ENCODE results near the gene SERTAD3. TPM values are rescaled to one million over a fixed set of nuclear protein-coding genes. Genes with fewer than 3 reads are reported as not detected.
"Not testable (repeated sequence)": the region's sequence is repeated elsewhere in the genome, so short reads cannot be mapped to it uniquely, and the experiment has no call there.

The SERTAD3 gene
- total RNA-seq, 3 donors from 2014 or later, result 17.3 to 28.1 (median 25.2) TPM

DNA sequence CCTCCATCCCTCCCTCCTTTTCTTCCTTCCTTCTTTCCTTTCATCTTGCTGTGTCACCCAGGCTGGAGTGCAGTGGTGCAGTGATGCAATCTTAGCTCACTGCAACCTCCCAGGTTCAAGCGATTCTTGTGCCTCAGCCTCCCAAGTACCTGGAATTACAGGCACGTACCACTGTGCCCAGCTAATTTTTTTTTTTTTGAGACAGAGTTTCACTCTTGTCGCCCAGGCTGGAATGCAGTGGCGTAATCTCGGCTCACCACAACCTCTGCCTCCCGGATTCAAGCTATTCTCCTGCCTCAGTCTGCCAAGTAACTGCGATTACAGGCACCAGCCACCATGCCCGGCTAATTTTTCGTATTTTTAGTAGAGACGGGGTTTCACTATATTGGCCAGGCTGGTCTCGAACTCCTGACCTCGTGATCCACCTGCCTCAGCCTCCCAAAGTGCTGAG is 19.5 kb upstream of the SERTAD3 start:
- H3K4me1 ChIP-seq, result peaks cover 3 to 19% of the 10 kb centered on the region in 2 donors
- H3K27ac ChIP-seq, result peak overlapping the region; percentile 92 to 97

DNA sequence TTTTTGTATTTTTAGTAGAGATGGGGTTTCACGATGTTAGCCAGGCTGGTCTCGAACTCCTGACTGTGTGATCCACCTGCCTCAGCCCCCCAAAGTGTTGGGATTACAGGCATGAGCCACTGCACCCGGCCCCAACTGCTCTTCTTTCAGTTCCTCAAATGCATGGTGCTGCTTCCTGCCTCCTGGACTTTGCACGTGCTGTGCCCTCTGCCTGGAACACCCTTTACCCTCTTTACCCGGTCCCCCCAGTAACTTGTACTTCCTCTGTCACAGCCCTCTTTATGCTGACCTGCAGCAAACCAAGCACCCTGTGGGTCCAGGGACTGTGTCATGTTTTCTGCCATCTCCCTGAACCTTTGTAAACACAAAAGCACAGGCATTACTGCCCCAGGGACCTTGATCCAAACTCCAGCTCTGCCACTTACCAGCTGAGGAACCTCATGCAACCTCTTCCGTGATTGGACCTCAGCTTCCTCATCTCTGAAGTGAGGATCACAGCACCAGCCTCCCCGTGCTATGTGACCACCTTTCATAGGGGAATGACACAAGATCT is 17.6 kb upstream of the SERTAD3 start:
- H3K27ac ChIP-seq, result peak overlapping the region in 1 of 2 donors; percentile 13
- intact Hi-C loops (cut with DNase I; ENCODE audit: low total_unique reads), result no loop called here
- peak; percentile 40 to 63 for DNase-seq (ENCODE audit: low spot score in 2 of 2)

More for the DNA sequence above, 19.5 kb upstream of the SERTAD3 start:
- peak overlapping the region; percentile 22 to 78 (median 61) for H3K4me3 ChIP-seq
- intact Hi-C loops (cut with DNase I; ENCODE audit: low total_unique reads); H3K27me3 ChIP-seq; H3K9me3 ChIP-seq; H3K36me3 ChIP-seq: not testable (repeated sequence)
- peak in 1 of 2 donors; percentile 82 for DNase-seq (ENCODE audit: low spot score in 2 of 2)
- TF ChIP-seq, protein P1, sequence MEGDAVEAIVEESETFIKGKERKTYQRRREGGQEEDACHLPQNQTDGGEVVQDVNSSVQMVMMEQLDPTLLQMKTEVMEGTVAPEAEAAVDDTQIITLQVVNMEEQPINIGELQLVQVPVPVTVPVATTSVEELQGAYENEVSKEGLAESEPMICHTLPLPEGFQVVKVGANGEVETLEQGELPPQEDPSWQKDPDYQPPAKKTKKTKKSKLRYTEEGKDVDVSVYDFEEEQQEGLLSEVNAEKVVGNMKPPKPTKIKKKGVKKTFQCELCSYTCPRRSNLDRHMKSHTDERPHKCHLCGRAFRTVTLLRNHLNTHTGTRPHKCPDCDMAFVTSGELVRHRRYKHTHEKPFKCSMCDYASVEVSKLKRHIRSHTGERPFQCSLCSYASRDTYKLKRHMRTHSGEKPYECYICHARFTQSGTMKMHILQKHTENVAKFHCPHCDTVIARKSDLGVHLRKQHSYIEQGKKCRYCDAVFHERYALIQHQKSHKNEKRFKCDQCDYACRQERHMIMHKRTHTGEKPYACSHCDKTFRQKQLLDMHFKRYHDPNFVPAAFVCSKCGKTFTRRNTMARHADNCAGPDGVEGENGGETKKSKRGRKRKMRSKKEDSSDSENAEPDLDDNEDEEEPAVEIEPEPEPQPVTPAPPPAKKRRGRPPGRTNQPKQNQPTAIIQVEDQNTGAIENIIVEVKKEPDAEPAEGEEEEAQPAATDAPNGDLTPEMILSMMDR (IDR thresholded peaks at IDR 0.05), result peak in 1 of 3 donors; percentile 46
- peak in 1 of 3 donors; percentile 49 for TF ChIP-seq POLR2AphosphoS5 (IDR thresholded peaks at IDR 0.05)

DNA sequence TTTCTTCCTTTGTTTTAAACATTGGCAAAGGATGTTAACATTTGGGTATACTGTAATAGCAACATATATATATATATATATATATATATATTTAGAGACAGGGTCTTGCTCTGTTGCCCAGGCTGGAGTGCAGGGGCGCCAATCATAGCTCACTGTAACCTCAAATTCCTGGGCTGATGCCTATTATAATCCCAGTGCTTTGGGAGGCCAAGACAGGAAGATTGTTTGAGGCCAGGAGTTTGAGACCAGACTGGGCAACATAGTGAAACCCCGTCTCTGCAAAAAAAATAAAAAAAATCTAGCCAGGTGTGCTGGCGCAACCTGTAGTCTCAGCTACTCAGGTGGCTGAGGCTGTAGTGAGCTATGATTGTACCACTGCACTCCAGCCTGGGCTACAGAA is 16.1 kb upstream of the SERTAD3 start:
- no peak for DNase-seq (ENCODE audit: low spot score in 2 of 2)
- Histone ChIP-seq H3K4me1 (peaks cover 0 to 19% of the 10 kb centered on the region in 2 donors), H3K9me3 (no peaks in the 10 kb centered on the region), H3K36me3 (no peaks in the 10 kb centered on the region), H3K27ac (no peak overlapping the region), H3K4me3 (no peak overlapping the region), H3K27me3 (no peaks in the 10 kb centered on the region)
- TF ChIP-seq, protein P1 (IDR thresholded peaks at IDR 0.05), result no peak
- TF ChIP-seq POLR2A (IDR thresholded peaks at IDR 0.05), result no peak
- TF ChIP-seq POLR2AphosphoS5 (IDR thresholded peaks at IDR 0.05), result no peak
- intact Hi-C loops (cut with DNase I; ENCODE audit: low total_unique reads), result no loop called here

More for the DNA sequence above, 17.6 kb upstream of the SERTAD3 start:
- TF ChIP-seq POLR2A (IDR thresholded peaks at IDR 0.05), result no peak
- TF ChIP-seq, protein P1 (IDR thresholded peaks at IDR 0.05), result no peak
- TF ChIP-seq POLR2AphosphoS5 (IDR thresholded peaks at IDR 0.05), result no peak
- Histone ChIP-seq H3K27me3 (no peaks in the 10 kb centered on the region), H3K36me3 (no peaks in the 10 kb centered on the region), H3K4me1 (peaks cover 0 to 19% of the 10 kb centered on the region in 2 donors), H3K4me3 (no peak overlapping the region), H3K9me3 (no peaks in the 10 kb centered on the region)

DNA sequence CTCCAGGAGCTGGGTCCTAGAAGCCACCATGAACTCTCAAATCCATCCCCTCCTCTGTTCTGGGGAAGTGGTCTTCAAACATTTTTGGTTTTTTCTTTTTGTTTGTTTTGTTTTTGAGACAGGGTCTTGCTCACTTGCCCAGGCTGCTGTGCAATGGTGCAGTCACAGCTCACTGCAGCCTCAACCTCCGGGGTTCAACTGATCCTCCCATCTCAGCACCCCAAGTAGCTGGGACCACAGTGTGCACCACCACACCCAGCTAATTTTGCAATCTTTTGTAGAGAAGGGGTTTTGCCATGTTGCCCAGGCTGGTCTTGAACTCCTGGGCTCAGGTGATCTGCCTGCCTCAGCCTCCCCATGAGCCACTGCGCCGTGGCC is 14.5 kb upstream of the SERTAD3 start:
- Histone ChIP-seq H3K27ac (no peak overlapping the region), H3K4me1 (peaks cover 0 to 7% of the 10 kb centered on the region in 2 donors), H3K27me3 (no peaks in the 10 kb centered on the region), H3K9me3 (no peaks in the 10 kb centered on the region), H3K36me3 (no peaks in the 10 kb centered on the region), H3K4me3 (no peak overlapping the region)
- intact Hi-C loops (cut with DNase I; ENCODE audit: low total_unique reads), result no loop called here
- no peak for DNase-seq (ENCODE audit: low spot score in 2 of 2)
- TF ChIP-seq, protein P1 (IDR thresholded peaks at IDR 0.05), result no peak
- TF ChIP-seq POLR2AphosphoS5 (IDR thresholded peaks at IDR 0.05) (no peak), POLR2A (IDR thresholded peaks at IDR 0.05) (no peak)

DNA sequence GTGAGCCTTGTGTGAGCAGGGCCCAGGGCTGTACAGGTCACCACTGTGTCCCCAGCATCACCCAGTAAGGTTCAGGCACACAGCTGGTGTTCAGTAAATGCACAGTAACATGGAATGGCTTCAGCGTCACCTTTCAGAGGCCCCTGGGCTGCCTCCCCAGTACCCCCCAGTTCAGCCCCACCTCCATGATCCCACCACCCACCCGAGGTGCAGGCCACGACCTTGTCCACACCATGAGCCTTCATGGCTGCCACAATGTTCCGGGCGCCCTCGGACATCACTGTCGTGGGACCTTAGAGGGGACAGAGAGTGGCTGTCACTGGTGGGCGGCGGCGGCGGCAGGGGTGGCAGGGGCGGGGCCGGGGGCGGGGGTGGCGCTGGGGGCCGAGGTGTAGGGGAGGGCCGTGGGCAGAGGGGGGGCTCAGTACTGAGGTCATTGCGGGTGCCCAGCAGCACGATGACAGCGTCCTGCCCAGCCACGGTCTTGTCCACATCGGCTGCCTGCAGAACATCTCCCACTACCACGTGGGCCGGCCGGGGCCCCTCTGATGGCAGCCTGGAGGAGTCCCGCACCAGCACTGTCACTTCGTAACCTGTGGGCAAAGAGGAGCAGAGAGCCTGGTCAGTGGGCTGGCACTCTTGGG is 13.9 kb upstream of the SERTAD3 start:
- H3K4me1 ChIP-seq, result peaks cover 0 to 2% of the 10 kb centered on the region in 2 donors
- intact Hi-C loops (cut with DNase I; ENCODE audit: low total_unique reads), result no loop called here
- TF ChIP-seq, protein P1 (IDR thresholded peaks at IDR 0.05), result no peak
- no peak for TF ChIP-seq POLR2A (IDR thresholded peaks at IDR 0.05)
- TF ChIP-seq POLR2AphosphoS5 (IDR thresholded peaks at IDR 0.05), result no peak

More for the DNA sequence above, 13.9 kb upstream of the SERTAD3 start:
- no peaks in the 10 kb centered on the region for H3K9me3 ChIP-seq
- H3K27ac ChIP-seq, result no peak overlapping the region
- H3K36me3 ChIP-seq, result no peaks in the 10 kb centered on the region
- H3K4me3 ChIP-seq, result no peak overlapping the region
- no peak for DNase-seq (ENCODE audit: low spot score in 2 of 2)
- H3K27me3 ChIP-seq, result no peaks in the 10 kb centered on the region
